Measurements from ENCODE around the gene DIRAS3.

- TF ChIP-seq CTCF (IDR thresholded peaks at IDR 0.05), result no peak
- no peak for TF ChIP-seq EZH2phosphoT487 (IDR thresholded peaks at IDR 0.05)
- TF ChIP-seq EZH2 (IDR thresholded peaks at IDR 0.05), result no peak
Observed at GRCh38 chr1:68087184-68087583, 36.8 kb upstream of the DIRAS3 start.

Measured in neural progenitor cell (in vitro differentiated cells).